GM18520 (cell line): ENCODE results near the gene F8.
"Not testable (repeated sequence)": the region's sequence is repeated elsewhere in the genome, so short reads cannot be mapped to it uniquely, and the experiment has no call there.

Experiments used
- ATAC-seq: cut with Tn5 transposase; IDR thresholded peaks from one replicate; pipeline ENCODE4 v1.9.1; 2021; ENCODE audit not compliant: unreplicated experiment

Gene F8

DNA sequence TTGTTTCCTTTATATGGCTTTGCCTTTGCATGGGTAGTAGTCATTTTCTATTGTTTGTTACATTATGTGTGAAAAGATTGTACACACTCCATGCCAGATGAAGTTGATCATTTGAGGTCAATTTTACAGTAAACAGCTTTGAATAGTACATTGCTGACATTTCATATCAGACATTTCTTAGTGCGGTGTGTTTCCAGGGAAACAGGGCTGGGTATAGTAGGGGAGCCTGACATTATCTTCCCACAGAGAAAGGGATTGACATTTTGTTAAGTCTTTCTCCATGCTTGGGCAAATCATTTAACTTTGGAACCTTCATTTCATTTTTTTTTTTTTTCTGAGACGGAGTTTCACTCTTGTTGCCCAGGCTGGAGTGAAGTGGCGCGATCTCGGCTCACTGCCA, 9.1 kb upstream of the F8 start:
- no peak for ATAC-seq

DNA sequence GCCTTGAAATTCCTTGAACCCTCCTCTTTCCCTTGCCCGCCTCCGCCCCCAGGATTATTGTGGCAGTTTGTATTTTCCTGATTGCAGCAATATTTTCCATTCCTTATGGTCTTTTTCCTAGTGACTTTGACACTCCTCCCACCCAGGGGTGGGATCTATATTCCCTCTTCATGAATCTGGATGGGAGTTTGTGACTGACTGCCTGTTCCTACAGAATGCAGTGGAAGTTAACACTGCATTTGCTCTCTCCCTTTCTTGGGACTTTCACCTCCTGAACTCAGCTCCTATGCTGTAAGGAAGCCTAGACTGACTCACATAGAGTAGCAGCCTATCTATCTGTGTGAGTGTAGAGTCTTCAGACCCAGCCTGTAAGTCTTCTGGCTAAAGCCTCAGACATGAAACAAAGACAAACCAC, 6.4 kb upstream of the F8 start:
- ATAC-seq = no peak

DNA sequence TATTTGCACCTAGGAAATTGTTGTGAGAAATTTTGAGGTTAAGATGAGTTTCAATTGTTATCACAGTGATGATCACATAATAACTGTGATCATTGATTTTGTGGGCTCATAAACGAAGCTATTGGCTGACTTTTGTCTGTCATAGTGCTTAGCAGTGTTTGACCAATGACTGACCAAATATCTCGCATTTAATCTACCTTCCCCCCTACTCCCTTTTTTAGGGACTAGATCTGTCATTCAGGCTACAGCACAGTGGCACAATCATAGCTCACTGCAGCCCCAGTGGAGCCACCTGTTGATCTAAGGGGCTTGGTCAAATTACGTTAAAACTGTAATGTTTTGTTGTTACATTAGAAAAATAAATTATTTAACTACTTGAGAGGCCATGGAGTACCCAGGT, 5.6 kb upstream of the F8 start:
- no peak for ATAC-seq

DNA sequence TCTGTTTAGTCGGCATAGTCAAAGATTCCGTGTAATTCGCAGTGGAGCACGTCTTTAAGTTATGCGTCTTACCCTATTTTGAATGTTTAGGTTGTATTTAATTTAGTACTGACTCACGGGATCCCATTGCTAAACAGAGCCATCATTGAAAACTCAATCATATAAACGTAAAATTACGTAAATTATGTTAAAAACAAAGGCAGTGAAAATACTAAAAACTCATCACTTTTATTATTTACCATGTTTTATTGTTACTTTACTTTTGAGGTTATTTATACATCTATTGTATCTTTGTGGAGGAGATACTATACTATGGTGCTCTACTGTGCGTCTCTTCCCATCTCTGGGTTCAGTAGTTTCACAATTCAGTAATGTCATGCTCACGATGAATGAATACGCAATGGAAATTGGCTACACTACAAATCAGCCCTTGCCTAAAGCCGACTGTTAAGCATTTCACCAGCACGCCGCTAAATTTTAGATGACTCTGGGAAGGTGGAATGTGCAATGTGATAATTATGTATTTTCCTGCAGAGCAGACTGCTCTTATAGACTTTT, 5.1 kb upstream of the F8 start:
- no peak for ATAC-seq

DNA sequence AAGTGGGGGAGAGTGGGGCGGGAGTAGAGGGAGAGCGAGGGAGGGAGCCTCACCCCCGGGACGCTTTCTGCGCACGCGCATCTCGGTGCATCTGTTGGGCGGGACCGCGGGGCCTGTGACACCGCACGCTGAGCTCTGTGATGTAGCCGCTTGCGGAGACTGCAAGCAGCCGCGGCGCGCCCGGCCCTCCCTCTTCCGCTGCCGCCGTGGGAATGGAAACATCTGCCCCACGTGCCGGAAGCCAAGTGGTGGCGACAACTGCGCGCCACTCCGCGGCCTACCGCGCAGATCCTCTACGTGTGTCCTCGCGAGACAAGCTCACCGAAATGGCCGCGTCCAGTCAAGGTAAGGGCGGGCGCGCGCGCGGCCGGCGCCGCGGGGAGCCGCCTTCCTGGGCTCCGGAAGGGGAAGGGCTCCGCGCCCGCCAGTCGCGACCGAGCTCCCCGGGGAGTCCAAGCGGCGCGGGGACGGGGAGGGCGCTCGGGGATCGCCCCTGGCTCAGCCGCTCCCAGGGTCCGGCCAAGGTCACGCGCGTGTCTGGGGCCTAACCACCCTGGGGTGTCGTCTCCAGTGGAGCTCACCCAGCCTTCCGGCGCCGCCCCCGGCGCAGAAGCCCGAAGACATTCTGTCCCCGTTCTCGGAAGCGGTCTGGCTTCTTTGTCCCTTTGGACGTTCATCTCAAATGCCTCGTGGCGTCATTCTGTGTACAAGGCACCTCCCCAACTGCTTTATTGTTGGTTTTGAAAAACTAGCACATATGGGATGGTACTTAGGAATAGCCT, 4.4 kb upstream of the F8 start, which contains the start of gene FUNDC2:
FUNDC2 (plus strand) TSS at position 118 of the 782 bp plus-strand sequence; CDS start at position 213, 95 bp downstream.
- ATAC-seq = peak; percentile 91

DNA sequence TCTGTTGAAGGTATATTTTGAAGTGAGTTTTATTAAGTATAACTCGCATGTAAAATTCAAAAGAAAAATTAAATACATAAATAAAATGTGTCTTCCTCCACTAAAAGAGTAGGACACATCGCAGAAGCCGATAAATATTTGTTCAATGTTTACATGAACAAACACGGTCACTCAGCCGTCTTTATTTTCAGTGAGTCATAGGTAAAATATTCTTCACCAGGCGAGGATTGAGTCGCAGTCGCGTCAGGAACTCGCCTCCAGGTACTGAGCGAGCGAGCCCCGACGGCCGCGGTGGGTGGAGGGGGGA, 3.9 kb upstream of the F8 start:
- no peak for ATAC-seq

DNA sequence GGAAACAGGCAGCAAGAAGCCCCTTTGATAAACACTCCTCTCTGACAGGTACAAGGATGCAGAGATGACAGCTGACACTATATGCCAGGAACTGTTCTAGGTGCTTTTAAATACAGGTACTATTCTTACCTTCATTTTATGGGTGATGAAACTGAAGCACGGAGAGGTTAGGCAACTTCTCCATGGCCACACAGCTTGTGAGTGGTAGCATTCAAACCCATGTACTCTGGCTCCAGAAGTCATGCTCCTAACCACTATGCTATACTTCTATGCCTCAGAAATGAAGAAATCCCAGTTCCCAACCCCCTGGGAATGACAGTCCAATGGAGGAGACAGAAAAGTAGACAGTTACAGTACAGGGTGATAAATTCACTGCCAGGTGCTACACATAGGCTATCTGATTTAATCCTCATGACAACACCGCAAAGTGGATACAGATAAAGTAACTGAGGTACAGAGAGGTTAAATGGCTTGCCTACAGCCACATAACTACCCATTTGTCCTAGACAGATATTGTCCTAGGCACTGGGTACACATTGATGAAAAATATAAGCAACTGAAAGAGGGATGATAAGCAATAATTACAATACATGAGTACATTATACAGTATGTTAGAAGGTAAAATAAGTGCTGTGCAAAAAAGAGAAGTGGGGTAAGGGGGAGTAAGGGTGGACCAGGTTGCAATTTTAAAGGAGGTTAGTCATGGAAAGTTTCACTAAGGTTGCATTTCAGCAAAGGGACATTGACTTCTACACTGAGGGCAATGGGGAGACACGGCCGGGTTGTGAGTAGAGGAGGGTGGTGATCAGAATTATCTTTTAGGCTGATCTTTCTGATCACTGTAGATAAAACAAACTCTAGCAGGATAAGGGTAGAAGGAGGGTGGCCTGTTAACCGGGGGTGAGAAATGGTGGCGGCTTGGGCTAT, 1.6 kb upstream of the F8 start:
- no peak for ATAC-seq

DNA sequence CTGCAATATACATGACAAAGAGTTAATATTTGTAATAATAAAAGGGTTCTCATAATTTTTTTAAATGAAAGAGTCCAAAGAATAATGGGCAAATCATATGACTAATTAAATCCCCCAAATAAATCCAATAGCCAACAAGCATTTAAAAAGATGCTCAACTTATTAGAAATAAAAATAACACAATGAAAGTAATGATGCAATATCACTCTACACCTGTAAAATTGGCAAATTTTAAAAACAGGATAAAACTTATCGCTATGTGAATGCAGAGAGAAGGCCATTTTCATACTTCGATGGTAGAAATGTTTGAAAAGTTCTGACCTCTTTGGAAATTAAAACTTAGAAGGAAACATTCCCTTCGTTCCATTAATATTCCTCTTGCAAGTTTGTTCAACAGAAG, 1.9 kb downstream of the F8 start:
- ATAC-seq = no peak

DNA sequence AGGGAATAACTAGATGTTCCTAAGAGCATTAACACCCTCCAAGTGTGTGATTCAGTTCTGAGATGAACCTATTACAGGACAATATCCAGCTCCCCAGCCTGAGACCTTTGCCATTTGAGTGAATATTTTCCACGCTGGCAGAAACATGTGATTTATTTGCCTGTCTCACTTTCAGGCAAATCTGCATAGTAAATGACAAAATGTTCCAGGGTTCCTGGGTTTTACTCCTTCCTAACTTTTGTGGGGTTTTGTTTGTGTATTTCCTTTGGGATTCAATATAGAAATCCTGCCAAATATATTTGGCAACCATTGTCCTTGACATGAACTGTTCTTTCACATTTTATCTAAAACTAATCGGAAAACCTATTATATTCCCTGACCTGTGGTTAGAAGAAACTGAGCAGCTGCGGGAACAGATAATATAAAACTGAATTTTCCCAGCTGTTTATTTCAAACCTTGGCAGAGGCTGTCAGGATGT, 12.5 kb downstream of the F8 start:
- no peak for ATAC-seq

DNA sequence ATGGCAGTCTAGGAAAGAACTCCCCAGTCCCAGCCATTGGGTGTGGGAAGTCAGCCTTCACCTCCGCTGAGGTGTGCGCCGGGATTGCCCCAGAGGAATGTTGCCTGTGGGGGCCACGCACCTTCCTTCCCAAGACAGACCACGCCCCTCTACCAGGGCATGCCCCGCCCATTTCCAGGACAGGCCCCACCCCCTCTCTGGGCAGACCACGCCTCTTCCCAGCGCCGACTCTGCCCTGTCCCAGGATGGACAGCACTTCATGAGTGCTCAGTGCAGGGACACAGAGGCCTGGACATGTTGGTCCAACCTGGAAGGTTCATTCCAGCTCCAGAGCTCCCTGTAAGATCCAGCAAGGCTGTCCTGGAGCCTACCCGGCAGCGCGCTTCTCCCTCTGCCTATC, 13.9 kb downstream of the F8 start:
- ATAC-seq = not testable (repeated sequence)

DNA sequence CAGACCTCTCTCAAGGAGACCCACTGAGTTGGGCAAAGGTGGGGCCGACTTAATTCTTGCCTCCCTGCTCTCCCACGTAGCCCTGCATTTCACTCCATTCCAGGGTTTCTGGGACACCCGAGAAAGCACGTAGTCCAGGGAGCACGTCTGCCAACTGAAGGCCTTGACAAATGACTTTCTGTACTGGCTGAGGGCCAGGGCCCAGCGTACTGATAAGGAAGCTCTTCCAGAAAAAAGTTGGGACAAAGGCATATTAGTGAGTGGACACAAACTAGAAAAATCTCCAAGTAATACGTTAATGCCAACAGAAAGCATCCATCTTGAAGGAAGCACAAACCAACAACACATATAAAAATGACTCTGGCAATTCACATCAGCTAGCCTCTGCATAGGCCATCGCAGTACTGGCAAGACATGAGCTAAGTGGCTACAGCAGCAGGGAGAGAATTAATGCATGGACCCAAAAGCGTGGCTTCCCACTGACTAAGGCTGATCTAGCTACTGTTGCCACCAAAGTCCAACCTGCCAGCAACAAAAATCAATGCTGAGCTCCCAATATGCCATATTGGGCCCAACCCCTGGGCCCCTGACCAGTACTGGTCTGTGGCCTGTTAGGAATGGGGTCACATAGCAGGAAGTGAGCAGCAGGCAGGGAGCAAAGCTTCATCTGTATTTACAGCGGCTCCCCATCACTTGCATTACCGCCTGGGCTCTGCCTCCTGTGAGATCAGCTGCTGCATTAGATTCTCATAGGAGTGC, 15.4 kb downstream of the F8 start:
- ATAC-seq = not testable (repeated sequence)

DNA sequence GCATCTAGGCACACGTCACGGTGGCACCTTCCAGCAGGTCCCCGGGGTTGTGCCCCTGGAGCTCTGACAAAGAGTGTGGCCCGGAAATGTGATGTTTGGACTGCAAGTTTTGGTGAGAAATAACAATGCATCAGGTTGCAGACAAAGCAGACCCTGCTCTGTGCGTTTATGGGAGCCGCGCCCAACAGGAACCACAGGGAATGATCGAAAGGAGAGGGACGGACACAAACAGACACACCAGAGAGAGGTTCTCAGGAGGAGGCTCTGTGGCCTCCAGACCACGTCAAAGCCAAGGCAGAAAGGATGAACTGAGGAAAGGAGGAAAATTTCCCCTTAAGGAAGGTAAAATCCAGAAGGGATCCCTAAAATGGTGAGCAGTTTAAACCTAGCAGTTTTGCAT, 16.1 kb downstream of the F8 start:
- not testable (repeated sequence) for ATAC-seq

DNA sequence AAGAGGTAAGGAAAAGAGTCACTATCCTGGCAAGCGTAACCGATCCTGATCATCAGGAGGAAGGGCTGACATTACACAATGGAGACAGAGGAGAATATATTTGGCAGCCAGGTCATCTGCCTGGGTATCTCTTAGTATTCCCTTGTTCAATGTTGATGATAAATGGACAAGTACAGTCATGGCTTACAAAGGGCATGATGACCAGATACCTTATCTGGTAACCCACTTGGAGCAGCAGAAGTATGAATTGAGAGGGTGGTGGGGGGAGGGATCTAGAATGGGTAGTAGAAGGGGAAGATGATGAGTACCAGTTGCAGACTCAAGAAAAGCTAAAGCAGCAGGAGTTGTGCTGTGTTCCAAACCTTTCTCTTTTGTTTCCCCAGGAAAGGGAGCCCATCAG, 17.3 kb downstream of the F8 start:
- ATAC-seq = no peak

DNA sequence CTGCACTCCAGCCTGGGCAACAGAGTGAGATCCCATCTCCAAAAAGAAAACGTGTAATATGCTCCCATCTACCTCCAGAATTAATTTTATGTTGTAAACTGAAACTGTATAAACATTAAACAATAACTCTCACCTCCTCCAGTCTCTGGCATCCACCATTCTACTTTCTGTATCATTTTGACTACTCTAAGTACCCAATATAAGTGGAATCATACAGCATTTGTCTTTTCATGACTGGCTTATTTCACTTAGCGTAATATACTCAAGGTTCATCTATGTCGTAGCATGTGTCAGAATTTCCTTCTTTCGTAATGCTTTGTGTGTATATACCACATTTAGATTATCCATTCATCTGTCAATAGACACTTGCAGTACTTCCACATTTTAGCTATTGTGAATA, 20.6 kb downstream of the F8 start:
- no peak for ATAC-seq

DNA sequence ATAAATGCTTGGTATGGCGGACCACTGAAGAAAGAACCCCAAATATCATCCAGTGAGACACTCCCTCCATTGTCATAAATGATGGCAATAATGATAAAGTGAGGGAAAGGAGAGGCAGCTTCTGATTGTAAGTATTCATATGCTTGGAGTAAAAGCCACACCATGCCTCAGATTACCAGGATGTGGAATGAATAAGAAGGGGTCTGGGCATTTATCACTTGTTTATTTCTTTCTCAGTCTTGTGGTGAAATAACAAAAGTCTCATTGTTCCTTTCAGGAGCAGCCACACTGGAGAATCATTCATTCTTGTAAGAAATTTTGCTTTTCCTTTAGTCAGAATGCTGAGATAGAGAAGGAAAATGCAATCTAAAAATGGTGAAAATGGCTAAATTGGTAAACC, 21.7 kb downstream of the F8 start:
- ATAC-seq = no peak

DNA sequence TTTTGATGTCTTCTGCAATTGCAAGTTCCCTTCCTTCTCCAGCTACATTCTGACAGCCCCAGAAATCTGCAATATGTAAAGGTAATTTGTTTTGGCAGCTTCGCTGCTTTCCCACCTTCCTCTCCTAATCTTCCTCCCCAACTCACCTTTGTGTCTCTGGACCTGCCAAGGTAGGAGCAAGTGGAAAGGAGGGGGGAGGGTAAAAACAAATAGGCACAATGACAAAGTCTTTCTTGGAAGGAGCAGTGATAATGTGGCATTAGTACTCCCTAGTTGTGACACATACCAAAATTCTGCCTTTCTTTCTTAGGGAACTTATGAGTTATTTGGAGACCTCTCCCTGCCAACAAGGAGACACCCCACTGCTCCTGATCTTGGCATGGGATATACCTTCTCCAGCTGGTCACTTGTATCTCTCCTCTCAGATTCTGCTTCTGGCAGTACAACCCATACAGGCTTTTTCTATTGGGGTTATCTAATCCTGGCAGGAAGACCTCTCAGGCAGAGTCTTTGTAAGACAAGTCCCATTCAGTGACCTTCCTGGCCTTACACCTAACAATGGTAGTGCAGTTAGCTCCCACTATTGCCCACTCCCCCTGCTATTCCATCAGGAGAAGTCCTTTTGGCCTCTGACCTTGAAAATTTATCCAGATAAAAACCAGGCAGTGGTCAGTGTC, 24.2 kb downstream of the F8 start:
- no peak for ATAC-seq

DNA sequence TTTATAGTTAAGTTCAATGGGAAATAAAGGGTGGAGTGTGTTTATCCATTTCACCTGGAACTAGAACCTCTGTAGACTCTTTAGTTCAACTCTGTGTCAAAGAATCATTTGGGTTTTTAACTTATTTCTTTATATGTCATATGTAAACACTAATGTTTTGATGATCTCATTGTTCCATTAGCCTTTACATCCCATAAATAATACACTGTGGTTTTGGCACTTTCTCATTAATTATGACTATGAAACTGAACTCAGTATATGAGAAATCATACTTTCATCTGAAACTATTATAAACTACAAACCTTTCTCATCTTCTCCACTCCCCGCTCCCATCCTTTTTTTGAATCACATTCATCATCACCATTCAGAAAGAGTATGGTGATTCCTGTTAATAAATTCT, 31.0 kb downstream of the F8 start:
- ATAC-seq = no peak

DNA sequence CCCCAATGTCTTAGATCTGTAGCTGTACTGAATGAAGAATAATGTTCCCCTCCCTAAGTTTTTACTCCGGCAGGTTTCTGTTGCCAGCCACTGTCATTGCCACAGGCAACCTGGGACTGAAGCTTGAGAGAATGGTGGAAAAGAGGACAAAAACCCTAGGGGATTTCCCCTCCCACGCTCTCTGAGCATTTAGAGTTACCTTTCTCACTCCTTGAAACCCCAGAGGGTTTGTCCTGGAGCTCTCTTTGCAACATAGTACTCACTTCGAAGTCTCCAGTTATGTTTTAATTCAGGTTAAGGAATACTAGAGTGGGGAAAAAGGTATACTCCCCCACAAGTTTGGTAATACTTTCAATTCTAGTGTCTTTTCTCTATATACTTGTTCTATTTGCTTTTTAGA, 31.5 kb downstream of the F8 start:
- no peak for ATAC-seq

DNA sequence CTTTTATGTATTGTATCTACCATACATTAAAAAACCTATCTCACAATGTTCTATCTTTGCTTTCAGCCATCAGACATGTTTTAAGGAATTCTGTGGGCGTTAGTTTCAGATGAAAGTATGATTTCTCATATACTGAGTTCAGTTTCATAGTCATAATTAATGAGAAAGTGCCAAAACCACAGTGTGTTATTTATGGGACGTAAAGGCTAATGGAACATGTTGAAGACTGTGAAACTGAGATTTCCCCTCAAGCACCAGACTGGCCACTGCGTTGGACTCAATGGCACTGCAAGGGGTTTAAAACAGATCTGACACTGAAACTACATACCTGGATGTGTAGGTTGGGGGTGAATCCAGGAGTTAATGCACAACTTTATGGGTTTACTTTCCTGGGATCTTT, 32.0 kb downstream of the F8 start:
- ATAC-seq = no peak

DNA sequence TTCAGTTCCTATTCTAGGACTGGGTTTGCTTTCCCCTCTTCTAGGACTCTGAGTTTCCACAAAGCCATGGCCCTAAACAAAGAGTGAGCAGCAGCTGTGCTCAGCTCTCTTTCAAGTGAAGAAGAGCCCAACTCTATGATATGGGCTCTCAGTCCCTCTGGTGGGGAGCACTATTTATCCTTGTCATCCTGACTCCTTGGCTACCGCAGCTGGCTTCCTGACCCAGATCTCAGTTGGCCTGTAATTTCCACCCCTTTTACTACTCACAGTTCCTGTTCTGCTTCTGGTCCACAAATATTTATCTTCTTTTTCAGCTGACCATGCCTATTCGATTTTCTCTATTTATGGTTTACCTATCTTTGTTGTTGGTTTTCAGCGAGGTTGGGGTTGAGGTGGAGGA, 33.8 kb downstream of the F8 start:
- no peak for ATAC-seq

DNA sequence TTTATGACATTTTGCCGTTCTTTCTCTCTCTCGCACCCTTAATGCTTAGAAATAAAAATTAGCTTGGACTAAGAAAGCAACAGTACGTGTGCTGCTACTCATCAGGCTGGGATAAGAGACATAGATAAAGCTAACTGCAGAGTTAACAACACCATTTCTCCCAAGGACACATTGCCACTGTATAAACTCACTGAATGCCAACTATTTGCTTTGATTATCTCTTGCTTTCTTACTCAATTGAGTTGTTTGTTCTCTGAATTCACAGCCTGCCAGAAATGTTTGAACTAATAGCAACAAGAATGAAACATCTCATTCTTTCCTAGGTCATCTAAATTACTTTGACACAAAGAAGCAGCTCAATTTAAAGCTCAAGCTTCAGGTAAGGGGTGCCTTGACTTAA, 34.6 kb downstream of the F8 start:
- ATAC-seq = no peak
